HAP-1 (cell line): ENCODE results near the gene FSIP1.

Experiments used
- DNase-seq, 2 experiments: peaks; one replicate each; pipeline ENCODE4 v3.0.0-alpha.2; 2016 to 2020; ENCODE audit warnings: low spot score in 2 of 2
- H3K27me3 ChIP-seq: fragments of 250-450 bp; sonication (Bioruptor Pico); 2 replicates; pipeline ENCODE4 v1.5.1; 2020; ENCODE audit warnings: low read depth, mild to moderate bottlenecking, moderate library complexity
- H3K36me3 ChIP-seq: fragments of 250-450 bp; sonication (Bioruptor Pico); replicated peaks from 2 replicates; pipeline ENCODE4 v1.5.1; 2020; ENCODE audit warnings: mild to moderate bottlenecking
- H3K4me1 ChIP-seq: fragments of 250-450 bp; sonication (Bioruptor Pico); 2 replicates; pipeline ENCODE4 v1.5.1; 2020; ENCODE audit warnings: mild to moderate bottlenecking
- H3K4me3 ChIP-seq: fragments of 250-450 bp; sonication (Bioruptor Pico); 2 replicates; pipeline ENCODE4 v1.5.1; 2020; ENCODE audit warnings: mild to moderate bottlenecking, moderate library complexity
- H3K9me3 ChIP-seq: fragments of 250-450 bp; sonication (Bioruptor Pico); 2 replicates; pipeline ENCODE4 v1.5.1; 2020; ENCODE audit warnings: mild to moderate bottlenecking, moderate library complexity
- in situ Hi-C: fragments of 300-500 bp; cut with MboI; formaldehyde crosslinking; loops from 3 replicates; pipeline ENCODE4 v1.14.3; 2020; ENCODE audit warnings: low sequenced_read_pairs, inconsistent platforms, mixed read lengths

Gene FSIP1

DNA sequence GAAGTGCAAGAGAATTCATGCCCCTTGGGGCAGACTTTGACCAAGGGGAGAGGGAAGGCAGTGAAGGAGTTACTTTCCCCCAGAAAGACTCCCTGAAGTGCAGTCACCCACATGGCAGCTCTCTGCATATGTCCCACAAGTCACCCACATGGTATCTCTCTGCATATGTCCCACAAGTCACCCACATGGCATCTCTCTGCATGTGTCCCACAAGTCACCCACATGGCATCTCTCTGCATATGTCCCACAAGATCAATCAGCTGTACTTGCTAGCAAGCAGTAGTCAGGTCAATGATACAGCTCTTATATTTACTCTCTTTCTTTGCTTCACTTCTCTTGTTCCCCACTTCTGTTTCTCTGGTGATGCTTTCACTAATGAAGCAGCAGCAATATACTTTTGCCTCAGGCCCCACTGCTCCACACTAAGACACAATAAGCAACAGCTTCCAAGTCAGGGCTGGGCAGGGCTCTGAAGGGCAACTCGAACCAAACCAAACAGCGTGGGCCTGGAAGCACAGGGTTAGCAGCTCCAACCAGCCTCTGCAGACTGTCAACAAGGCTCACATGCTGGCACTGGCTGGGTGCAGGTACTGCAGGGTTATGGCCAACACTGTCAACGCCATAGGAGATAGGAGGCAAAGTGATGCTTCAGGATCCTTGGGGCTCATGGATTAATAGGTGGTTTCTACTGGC lies 155.0 kb downstream of the FSIP1 start:
- Histone ChIP-seq H3K9me3 (no peaks in the 10 kb centered on the region), H3K4me3 (no peak overlapping the region), H3K4me1 (no peaks in the 10 kb centered on the region), H3K36me3 (no peaks in the 10 kb centered on the region; the same call in 1 of the 2 replicates), H3K27me3 (no peaks in the 10 kb centered on the region)
- DNase-seq = no peak
- in situ Hi-C loops = no loop called here

GRCh38 chr15:39625856-39626255 lies 156.8 kb downstream of the FSIP1 start:
- no peak overlapping the region for H3K4me3 ChIP-seq
- in situ Hi-C loops = no loop called here
- no peak for DNase-seq
- no peaks in the 10 kb centered on the region for H3K9me3 ChIP-seq
- H3K36me3 ChIP-seq = no peaks in the 10 kb centered on the region; the same call in 1 of the 2 replicates
- no peaks in the 10 kb centered on the region for H3K4me1 ChIP-seq
- peaks cover 3% of the 10 kb centered on the region; the same call in 1 of the 2 replicates for H3K27me3 ChIP-seq

- H3K36me3 ChIP-seq = no peaks in the 10 kb centered on the region; the same call in 1 of the 2 replicates
- peaks cover 3% of the 10 kb centered on the region; the same call in 1 of the 2 replicates for H3K27me3 ChIP-seq
- no peaks in the 10 kb centered on the region for H3K9me3 ChIP-seq
- H3K4me3 ChIP-seq = no peak overlapping the region
- in situ Hi-C loops = no loop called here
- H3K4me1 ChIP-seq = no peaks in the 10 kb centered on the region
- DNase-seq = no peak
Measured at GRCh38 chr15:39625451-39625850, 157.2 kb downstream of the FSIP1 start.

DNA sequence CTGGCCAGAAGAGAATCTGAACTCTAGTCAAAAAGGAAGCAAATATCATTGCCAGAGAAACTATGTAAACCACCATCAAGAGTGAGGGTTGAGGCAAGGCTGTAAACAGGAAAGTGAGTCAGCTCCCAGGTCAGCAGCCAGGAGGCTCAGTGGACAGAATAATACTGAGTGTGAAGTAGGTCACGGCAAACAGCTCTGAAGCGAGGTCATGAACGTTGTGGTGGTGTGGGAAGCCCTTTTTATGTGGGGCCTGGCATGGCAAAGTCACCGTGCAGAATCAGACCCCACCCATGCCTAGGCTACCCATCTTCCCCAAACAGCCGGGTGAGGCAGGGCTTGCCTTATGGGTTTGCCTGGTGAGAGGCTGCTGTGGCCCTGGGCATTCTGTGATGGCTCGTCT lies 157.8 kb downstream of the FSIP1 start:
- Histone ChIP-seq H3K4me1 (no peaks in the 10 kb centered on the region), H3K36me3 (no peaks in the 10 kb centered on the region; the same call in 1 of the 2 replicates), H3K4me3 (no peak overlapping the region), H3K27me3 (peaks cover 3% of the 10 kb centered on the region; the same call in 1 of the 2 replicates), H3K9me3 (no peaks in the 10 kb centered on the region)
- DNase-seq = no peak
- in situ Hi-C loops = no loop called here

DNA sequence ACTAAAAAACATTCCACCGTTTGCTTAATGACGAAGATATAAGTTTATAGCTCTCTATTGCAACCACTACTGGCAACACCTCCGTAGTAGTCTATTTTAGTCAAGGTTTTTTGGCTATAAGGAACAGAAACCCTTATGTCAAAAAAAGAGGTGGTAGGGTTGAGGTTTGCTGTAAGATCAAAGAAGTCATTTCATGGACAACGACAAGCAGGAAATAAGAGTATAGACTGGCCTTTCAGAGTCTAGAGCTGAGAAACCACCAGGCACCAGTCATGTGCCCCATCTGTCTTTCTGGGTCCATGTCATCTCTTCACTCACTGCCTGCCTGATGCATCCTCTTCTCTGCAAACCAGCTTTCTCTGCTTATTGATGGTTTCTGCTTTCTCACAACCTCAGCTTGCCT lies 159.1 kb downstream of the FSIP1 start:
- DNase-seq = no peak
- Histone ChIP-seq H3K36me3 (no peaks in the 10 kb centered on the region; the same call in 1 of the 2 replicates), H3K4me1 (no peaks in the 10 kb centered on the region), H3K9me3 (no peaks in the 10 kb centered on the region), H3K4me3 (no peak overlapping the region), H3K27me3 (peaks cover 3% of the 10 kb centered on the region; the same call in 1 of the 2 replicates)
- in situ Hi-C loops = no loop called here

- Histone ChIP-seq H3K36me3 (no peaks in the 10 kb centered on the region; the same call in 1 of the 2 replicates), H3K9me3 (no peaks in the 10 kb centered on the region), H3K27me3 (peaks cover 3% of the 10 kb centered on the region; the same call in 1 of the 2 replicates), H3K4me3 (no peak overlapping the region), H3K4me1 (no peaks in the 10 kb centered on the region)
- no peak for DNase-seq
- in situ Hi-C loops = no loop called here
Measured at GRCh38 chr15:39622660-39623516, 159.8 kb downstream of the FSIP1 start.

- no peak overlapping the region for H3K4me3 ChIP-seq
- no peaks in the 10 kb centered on the region for H3K4me1 ChIP-seq
- peaks cover 3% of the 10 kb centered on the region; the same call in 1 of the 2 replicates for H3K27me3 ChIP-seq
- no peaks in the 10 kb centered on the region for H3K9me3 ChIP-seq
- H3K36me3 ChIP-seq = no peaks in the 10 kb centered on the region; the same call in 1 of the 2 replicates
- in situ Hi-C loops = no loop called here
- no peak for DNase-seq
Measured at GRCh38 chr15:39621976-39622375, 160.7 kb downstream of the FSIP1 start.

DNA sequence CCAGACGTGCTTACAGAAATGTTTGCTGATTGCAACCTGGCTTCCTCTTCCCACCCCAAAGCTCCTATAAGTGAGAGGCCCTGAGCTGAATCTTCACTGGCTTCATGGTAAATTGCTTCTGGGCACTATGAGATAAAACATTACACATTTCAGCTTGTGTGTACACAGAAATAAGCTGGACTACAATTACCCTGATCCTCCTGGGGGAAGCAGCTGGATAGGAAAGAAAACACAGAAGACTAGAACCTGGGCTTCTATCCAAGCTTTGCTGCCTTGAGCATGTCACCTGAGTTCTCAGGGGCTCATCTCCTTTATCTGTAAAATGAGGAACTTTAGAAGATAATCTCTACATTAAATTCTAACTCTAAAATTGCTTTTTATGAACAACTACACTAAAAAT lies 161.4 kb downstream of the FSIP1 start:
- Histone ChIP-seq H3K27me3 (peaks cover 3% of the 10 kb centered on the region; the same call in 1 of the 2 replicates), H3K4me1 (no peaks in the 10 kb centered on the region), H3K9me3 (no peaks in the 10 kb centered on the region), H3K36me3 (no peaks in the 10 kb centered on the region; the same call in 1 of the 2 replicates), H3K4me3 (no peak overlapping the region)
- no peak for DNase-seq
- in situ Hi-C loops = no loop called here

GRCh38 chr15:39618063-39618823 lies 164.4 kb downstream of the FSIP1 start:
- in situ Hi-C loops = no loop called here
- Histone ChIP-seq H3K27me3 (peaks cover 3% of the 10 kb centered on the region; the same call in 1 of the 2 replicates), H3K4me1 (no peaks in the 10 kb centered on the region), H3K9me3 (no peaks in the 10 kb centered on the region), H3K4me3 (no peak overlapping the region), H3K36me3 (no peaks in the 10 kb centered on the region)
- no peak for DNase-seq

GRCh38 chr15:39616731-39617455 lies 165.7 kb downstream of the FSIP1 start:
- Histone ChIP-seq H3K27me3 (no peaks in the 10 kb centered on the region), H3K36me3 (no peaks in the 10 kb centered on the region), H3K4me1 (no peaks in the 10 kb centered on the region), H3K9me3 (no peaks in the 10 kb centered on the region), H3K4me3 (no peak overlapping the region)
- no peak for DNase-seq
- in situ Hi-C loops = no loop called here

- Histone ChIP-seq H3K9me3 (no peaks in the 10 kb centered on the region), H3K4me1 (no peaks in the 10 kb centered on the region), H3K27me3 (no peaks in the 10 kb centered on the region), H3K4me3 (no peak overlapping the region), H3K36me3 (no peaks in the 10 kb centered on the region)
- DNase-seq = no peak
- in situ Hi-C loops = no loop called here
Measured at GRCh38 chr15:39613861-39614260, 168.8 kb downstream of the FSIP1 start.

DNA sequence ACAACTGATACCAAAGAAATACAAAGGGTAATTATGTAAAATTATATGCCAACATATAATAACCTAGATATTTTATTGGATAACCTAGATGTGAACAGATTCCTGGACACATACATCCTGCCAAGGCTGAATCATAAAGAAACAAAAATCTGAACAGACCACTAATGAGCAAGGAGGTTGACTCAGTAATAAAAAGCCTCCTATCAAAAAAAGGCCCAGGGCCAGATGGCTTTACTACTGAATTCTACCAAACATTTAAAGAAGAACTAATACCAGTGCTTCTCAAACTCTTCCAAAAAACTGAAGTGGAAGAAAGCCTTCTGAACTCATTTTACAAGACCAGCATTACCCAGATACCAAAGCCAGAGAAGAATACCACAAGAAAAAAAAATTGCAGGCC lies 169.4 kb downstream of the FSIP1 start:
- H3K4me3 ChIP-seq = no peak overlapping the region
- no peak for DNase-seq
- H3K36me3 ChIP-seq = no peaks in the 10 kb centered on the region
- H3K9me3 ChIP-seq = no peaks in the 10 kb centered on the region
- no peaks in the 10 kb centered on the region for H3K27me3 ChIP-seq
- in situ Hi-C loops = no loop called here
- H3K4me1 ChIP-seq = no peaks in the 10 kb centered on the region

- in situ Hi-C loops = no loop called here
Measured at GRCh38 chr15:39610665-39611064, 172.0 kb downstream of the FSIP1 start.

More at GRCh38 chr15:39610665-39611064, 172.0 kb downstream of the FSIP1 start:
- H3K36me3 ChIP-seq = no peaks in the 10 kb centered on the region
- no peak for DNase-seq
- H3K4me3 ChIP-seq = no peak overlapping the region
- H3K27me3 ChIP-seq = no peaks in the 10 kb centered on the region
- no peaks in the 10 kb centered on the region for H3K4me1 ChIP-seq
- H3K9me3 ChIP-seq = no peaks in the 10 kb centered on the region
